Liver (tissue), 9 donors: ENCODE data around the gene PARVG. TPM values are rescaled to one million over a fixed set of nuclear protein-coding genes. Genes with fewer than 3 reads are reported as not detected.

Experiments used
- DNase-seq: peaks from one replicate; pipeline ENCODE4 v3.0.0-alpha.2; 2017; ENCODE audit warnings: low spot score
- H3K27ac ChIP-seq, 2 donors: one replicate each; pipeline ENCODE4 v1.7.0; 2013; ENCODE audit warnings: inconsistent platforms in 2 of 2, low read length in 2 of 2, control low read depth in 1 of 2, low read depth in 1 of 2, mild to moderate bottlenecking in 1 of 2
- H3K27me3 ChIP-seq, 4 donors: one replicate each; pipeline versions ENCODE4 v1.6.1 to v1.7.0; 2013; ENCODE audit warnings: low read length in 3 of 4, inconsistent platforms in 1 of 4, mild to moderate bottlenecking in 1 of 4, moderate library complexity in 1 of 4; ENCODE audit not compliant: control insufficient read depth in 4 of 4, insufficient read depth in 4 of 4
- H3K36me3 ChIP-seq, 4 donors: one replicate each; pipeline versions ENCODE4 v1.6.1 to v1.7.0; 2013; ENCODE audit warnings: low read length in 3 of 4, mild to moderate bottlenecking in 3 of 4, low read depth in 1 of 4, moderate library complexity in 1 of 4; ENCODE audit not compliant: control insufficient read depth in 4 of 4, insufficient read depth in 3 of 4
- H3K4me1 ChIP-seq, 4 donors: one replicate each; pipeline versions ENCODE4 v1.6.1 to v1.7.0; 2013; ENCODE audit warnings: low read length in 3 of 4, mild to moderate bottlenecking in 3 of 4, moderate library complexity in 1 of 4; ENCODE audit not compliant: control insufficient read depth in 4 of 4, insufficient read depth in 4 of 4
- H3K4me3 ChIP-seq, 3 donors: one replicate each; pipeline versions ENCODE4 v1.6.1 to v1.7.0; 2013; ENCODE audit warnings: low read length in 3 of 3, control low read depth in 1 of 3, low read depth in 1 of 3, mild to moderate bottlenecking in 1 of 3
- H3K9ac ChIP-seq, 2 donors: one replicate each; pipeline ENCODE4 v1.7.0; 2013; ENCODE audit warnings: low read length in 2 of 2, mild to moderate bottlenecking in 2 of 2, moderate library complexity in 2 of 2, control low read depth in 1 of 2, low read depth in 1 of 2
- H3K9me3 ChIP-seq, 4 donors: one replicate each; pipeline versions ENCODE4 v1.6.1 to v1.7.0; 2013; ENCODE audit warnings: low read length in 3 of 4; ENCODE audit not compliant: control insufficient read depth in 4 of 4
- ATF3 ChIP-seq: IDR thresholded peaks from 2 replicates; pipeline ENCODE4 v1.6.1; 2016; ENCODE audit warnings: antibody characterized with exemption
- CTCF ChIP-seq: fragments of 150-350 bp; IDR thresholded peaks from 2 replicates; pipeline ENCODE4 v1.5.1; 2017; ENCODE audit warnings: improper control_type of control experiment, low read depth, low read length; ENCODE audit not compliant: missing input control
- EGR1 ChIP-seq, 2 donors: IDR thresholded peaks; 2 replicates each; pipeline ENCODE4 v1.6.1; 2016 to 2018; ENCODE audit warnings: antibody characterized with exemption in 2 of 2, low read depth in 2 of 2
- FOXA1 ChIP-seq: IDR thresholded peaks from 2 replicates; pipeline ENCODE4 v1.6.1; 2016; ENCODE audit warnings: antibody characterized with exemption
- FOXA2 ChIP-seq: IDR thresholded peaks from 2 replicates; pipeline ENCODE4 v1.6.1; 2016; ENCODE audit warnings: antibody characterized with exemption
- GABPA ChIP-seq, 2 donors: IDR thresholded peaks in 1 of 2; conservative IDR thresholded peaks in 1 of 2; 2 replicates each; pipeline ENCODE4 v1.6.1; 2016; ENCODE audit warnings: antibody characterized with exemption in 2 of 2, mild to moderate bottlenecking in 1 of 2, moderate library complexity in 1 of 2
- HNF4G ChIP-seq: IDR thresholded peaks from 2 replicates; pipeline ENCODE4 v1.6.1; 2016; ENCODE audit warnings: antibody characterized with exemption
- JUND ChIP-seq, 2 donors: IDR thresholded peaks; 2 replicates each; pipeline ENCODE4 v1.6.1; 2016; ENCODE audit warnings: antibody characterized with exemption in 2 of 2
- MAX ChIP-seq: IDR thresholded peaks from 2 replicates; pipeline ENCODE4 v1.6.1; 2016; ENCODE audit warnings: antibody characterized with exemption
- RAD21 ChIP-seq, 2 donors: IDR thresholded peaks; 2 replicates each; pipeline ENCODE4 v1.6.1; 2016; ENCODE audit warnings: antibody characterized with exemption in 2 of 2, mild to moderate bottlenecking in 2 of 2
- RXRA ChIP-seq, 2 donors: IDR thresholded peaks; 2 replicates each; pipeline ENCODE4 v1.6.1; 2017 to 2018; ENCODE audit warnings: antibody characterized with exemption in 2 of 2, mild to moderate bottlenecking in 1 of 2
- SP1 ChIP-seq: IDR thresholded peaks from 2 replicates; pipeline ENCODE4 v1.6.1; 2018; ENCODE audit warnings: antibody characterized with exemption, mild to moderate bottlenecking
- YY1 ChIP-seq: IDR thresholded peaks from 2 replicates; pipeline ENCODE4 v1.6.1; 2016; ENCODE audit warnings: antibody characterized with exemption, mild to moderate bottlenecking
- ZBTB33 ChIP-seq: IDR thresholded peaks from 2 replicates; pipeline ENCODE4 v1.6.1; 2016; ENCODE audit warnings: antibody characterized with exemption
- WGBS: extraction: QIAGEN DNeasy Blood & Tissue Kit; methylation state at CpG from one replicate; pipeline ENCODE4 v1.1.7; 2013; 5-methylcytosine and 5-hydroxymethylcytosine counted together
- polyA plus RNA-seq, 2 donors: library from polyadenylated mRNA; stranded (reverse) in 1 of 2; unstranded in 1 of 2; fragments of 200-250 nt in 1 of 2; fragments of >200 nt in 1 of 2; fragmentation: Nextera tagmentation in 1 of 2; extraction: Ambion mirVana in 1 of 2; gene quantifications; one replicate each; pipeline versions ENCODE4 v1.2.1 to v1.2.3, GENCODE V29; 2013 to 2015
- total RNA-seq, 2 donors: library from RNA; depleted of rRNA; stranded (reverse); fragments of >200 nt; gene quantifications; one replicate each; pipeline ENCODE4 v1.2.3, GENCODE V29; 2014
- donor health status: healthy.
- donor health status: healthy.
- donor health status: healthy.
- donor health status: healthy.
- donor health status: healthy.

PARVG gene
- total and polyA plus RNA-seq, 4 donors: 4.0 to 12.1 (median 6.6) TPM

- Histone ChIP-seq H3K9ac (no peak overlapping the region), H3K27ac (no peak overlapping the region), H3K9me3 (no peaks in the 10 kb centered on the region), H3K36me3 (no peaks in the 10 kb centered on the region), H3K4me1 (no peaks in the 10 kb centered on the region), H3K4me3 (no peak overlapping the region), H3K27me3 (no peaks in the 10 kb centered on the region)
- no peak for DNase-seq
- no peak for TF ChIP-seq FOXA1
- TF ChIP-seq SP1: no peak
- TF ChIP-seq MAX: no peak
- TF ChIP-seq RAD21 (IDR thresholded peaks at IDR 0.05): no peak
- TF ChIP-seq YY1: no peak
- no peak for TF ChIP-seq GABPA (IDR thresholded peaks at IDR 0.05 in 1 of 2, conservative IDR thresholded peaks at IDR 0.05 in 1 of 2)
- TF ChIP-seq FOXA2: no peak
- no peak for TF ChIP-seq ATF3
- TF ChIP-seq CTCF: no peak
- no peak for TF ChIP-seq JUND (IDR thresholded peaks at IDR 0.05)
- TF ChIP-seq HNF4G: no peak
- no peak for TF ChIP-seq ZBTB33
- no peak for TF ChIP-seq RXRA (IDR thresholded peaks at IDR 0.05)
- WGBS: 83% methylated on average over 6 of the region's 6 CpGs
Observed at GRCh38 chr22:44171561-44171960, 9.2 kb upstream of the PARVG start.

- TF ChIP-seq FOXA1 (no peak), EGR1 (IDR thresholded peaks at IDR 0.05; ENCODE audit: low read depth in 2 of 2) (peak in 1 of 2 donors; percentile 57), CTCF (no peak), RXRA (IDR thresholded peaks at IDR 0.05) (no peak), YY1 (no peak), MAX (no peak)
- H3K9me3 ChIP-seq: no peaks in the 10 kb centered on the region
- H3K27me3 ChIP-seq: no peaks in the 10 kb centered on the region
- no peak overlapping the region for H3K4me3 ChIP-seq
- DNase-seq: no peak
- no peak overlapping the region for H3K9ac ChIP-seq
- H3K4me1 ChIP-seq: no peaks in the 10 kb centered on the region
- 61% methylated on average over 22 of the region's 22 CpGs for WGBS
- no peaks in the 10 kb centered on the region for H3K36me3 ChIP-seq
- H3K27ac ChIP-seq: peak overlapping the region in 1 of 2 donors; percentile 38
Observed at GRCh38 chr22:44172370-44173108, 8.2 kb upstream of the PARVG start.
